Parathyroid adenoma (tissue), 2 donors: Measurements from ENCODE around the gene EGFR.

Experiments
- H2AFZ ChIP-seq: fragments of 300-600 bp; sonication (generic); one replicate; pipeline ENCODE4 v1.7.0; 2017; ENCODE audit warnings: antibody characterized with exemption, mild to moderate bottlenecking
- H3K27ac ChIP-seq: fragments of 300-600 bp; sonication (generic); one replicate; pipeline ENCODE4 v1.7.0; 2017
- H3K27me3 ChIP-seq: fragments of 300-600 bp; sonication (generic); one replicate; pipeline ENCODE4 v1.7.0; 2017; ENCODE audit warnings: low read length; ENCODE audit not compliant: control insufficient read depth, insufficient read depth
- H3K36me3 ChIP-seq: fragments of 300-600 bp; sonication (generic); one replicate; pipeline ENCODE4 v1.7.0; 2017; ENCODE audit warnings: low read length; ENCODE audit not compliant: control insufficient read depth, insufficient read depth
- H3K4me1 ChIP-seq: fragments of 300-600 bp; sonication (generic); one replicate; pipeline ENCODE4 v1.7.0; 2017; ENCODE audit warnings: control low read depth
- H3K4me2 ChIP-seq: fragments of 300-600 bp; sonication (generic); one replicate; pipeline ENCODE4 v1.7.0; 2017; ENCODE audit warnings: low read length
- H3K4me3 ChIP-seq: fragments of 300-600 bp; sonication (generic); one replicate; pipeline ENCODE4 v1.7.0; 2017; ENCODE audit warnings: low read depth, low read length
- H3K79me2 ChIP-seq: fragments of 300-600 bp; sonication (generic); one replicate; pipeline ENCODE4 v1.7.0; 2017; ENCODE audit warnings: control low read depth
- H3K9ac ChIP-seq: fragments of 300-600 bp; sonication (generic); one replicate; pipeline ENCODE4 v1.7.0; 2017; ENCODE audit warnings: mild to moderate bottlenecking
- H3K9me3 ChIP-seq: fragments of 300-600 bp; sonication (generic); one replicate; pipeline ENCODE4 v1.7.0; 2017; ENCODE audit warnings: low read length; ENCODE audit not compliant: control insufficient read depth
- CTCF ChIP-seq: fragments of 300-600 bp; sonication (generic); IDR thresholded peaks from one replicate; pipeline ENCODE4 v1.7.0; 2017; ENCODE audit warnings: antibody characterized with exemption, mild to moderate bottlenecking
- donor health status: primary hyperparathyroidism.

The EGFR gene

GRCh38 chr7:55224810-55225209, 206.0 kb downstream of the EGFR start:
- H3K36me3 ChIP-seq = no peaks in the 10 kb centered on the region
- no peak overlapping the region for H3K4me3 ChIP-seq
- no peak overlapping the region for H2AFZ ChIP-seq
- H3K27ac ChIP-seq = no peak overlapping the region
- TF ChIP-seq CTCF = no peak
- H3K79me2 ChIP-seq = no peaks in the 10 kb centered on the region
- no peaks in the 10 kb centered on the region for H3K9me3 ChIP-seq
- no peaks in the 10 kb centered on the region for H3K4me1 ChIP-seq
- H3K4me2 ChIP-seq = no peak overlapping the region
- H3K27me3 ChIP-seq = no peaks in the 10 kb centered on the region
- no peak overlapping the region for H3K9ac ChIP-seq

GRCh38 chr7:55230014-55230413, 211.2 kb downstream of the EGFR start:
- Histone ChIP-seq H3K4me1 (no peaks in the 10 kb centered on the region), H2AFZ (no peak overlapping the region), H3K9me3 (no peaks in the 10 kb centered on the region), H3K9ac (no peak overlapping the region), H3K27ac (no peak overlapping the region), H3K4me3 (no peak overlapping the region), H3K4me2 (no peak overlapping the region), H3K27me3 (no peaks in the 10 kb centered on the region), H3K79me2 (no peaks in the 10 kb centered on the region), H3K36me3 (no peaks in the 10 kb centered on the region)
- TF ChIP-seq CTCF = no peak

- Histone ChIP-seq H3K4me1 (no peaks in the 10 kb centered on the region), H3K4me3 (no peak overlapping the region), H3K79me2 (no peaks in the 10 kb centered on the region), H3K4me2 (no peak overlapping the region), H3K9me3 (no peaks in the 10 kb centered on the region), H3K27ac (no peak overlapping the region), H2AFZ (no peak overlapping the region), H3K9ac (no peak overlapping the region), H3K36me3 (no peaks in the 10 kb centered on the region), H3K27me3 (no peaks in the 10 kb centered on the region)
- no peak for TF ChIP-seq CTCF
These were observed 213.0 kb downstream of the EGFR start for GRCh38 chr7:55231736-55232280.

- H2AFZ ChIP-seq = no peak overlapping the region
- H3K36me3 ChIP-seq = no peaks in the 10 kb centered on the region
- H3K79me2 ChIP-seq = no peaks in the 10 kb centered on the region
- no peaks in the 10 kb centered on the region for H3K27me3 ChIP-seq
- H3K4me3 ChIP-seq = no peak overlapping the region
- no peaks in the 10 kb centered on the region for H3K4me1 ChIP-seq
- no peaks in the 10 kb centered on the region for H3K9me3 ChIP-seq
- no peak overlapping the region for H3K9ac ChIP-seq
- H3K4me2 ChIP-seq = no peak overlapping the region
- no peak overlapping the region for H3K27ac ChIP-seq
- no peak for TF ChIP-seq CTCF
These were observed 214.2 kb downstream of the EGFR start for GRCh38 chr7:55233001-55233400.

GRCh38 chr7:55234408-55234807, 215.6 kb downstream of the EGFR start:
- Histone ChIP-seq H3K4me3 (no peak overlapping the region), H3K27ac (no peak overlapping the region), H3K4me2 (no peak overlapping the region), H3K4me1 (no peaks in the 10 kb centered on the region), H2AFZ (no peak overlapping the region), H3K9me3 (no peaks in the 10 kb centered on the region), H3K79me2 (no peaks in the 10 kb centered on the region), H3K27me3 (no peaks in the 10 kb centered on the region), H3K9ac (no peak overlapping the region), H3K36me3 (no peaks in the 10 kb centered on the region)
- no peak for TF ChIP-seq CTCF
